GM12892 (cell line): Measurements from ENCODE around the gene NADSYN1.
"Not testable (repeated sequence)": the region's sequence is repeated elsewhere in the genome, so short reads cannot be mapped to it uniquely, and the experiment has no call there.

Experiments
- DNase-seq: peaks from one replicate; pipeline ENCODE4 v3.0.0; 2011; ENCODE audit not compliant: insufficient read length
- FAIRE-seq: peaks from 2 replicates; lab custom pipeline; 2011; peaks lifted over from hg19 to GRCh38; lab: Jason Lieb, UNC
- POLR2A ChIP-seq: IDR thresholded peaks from 2 replicates; pipeline ENCODE4 v1.6.1; 2011; ENCODE audit warnings: low read depth, low read length, control low read depth
- POLR2AphosphoS5 ChIP-seq: IDR thresholded peaks from 2 replicates; pipeline ENCODE4 v1.6.1; 2011; ENCODE audit warnings: low read depth, low read length, control low read depth
- TAF1 ChIP-seq: IDR thresholded peaks from 2 replicates; pipeline ENCODE4 v1.6.1; 2011; ENCODE audit warnings: low read depth, mild to moderate bottlenecking, control low read depth, low read length, borderline replicate concordance

Gene NADSYN1

DNA sequence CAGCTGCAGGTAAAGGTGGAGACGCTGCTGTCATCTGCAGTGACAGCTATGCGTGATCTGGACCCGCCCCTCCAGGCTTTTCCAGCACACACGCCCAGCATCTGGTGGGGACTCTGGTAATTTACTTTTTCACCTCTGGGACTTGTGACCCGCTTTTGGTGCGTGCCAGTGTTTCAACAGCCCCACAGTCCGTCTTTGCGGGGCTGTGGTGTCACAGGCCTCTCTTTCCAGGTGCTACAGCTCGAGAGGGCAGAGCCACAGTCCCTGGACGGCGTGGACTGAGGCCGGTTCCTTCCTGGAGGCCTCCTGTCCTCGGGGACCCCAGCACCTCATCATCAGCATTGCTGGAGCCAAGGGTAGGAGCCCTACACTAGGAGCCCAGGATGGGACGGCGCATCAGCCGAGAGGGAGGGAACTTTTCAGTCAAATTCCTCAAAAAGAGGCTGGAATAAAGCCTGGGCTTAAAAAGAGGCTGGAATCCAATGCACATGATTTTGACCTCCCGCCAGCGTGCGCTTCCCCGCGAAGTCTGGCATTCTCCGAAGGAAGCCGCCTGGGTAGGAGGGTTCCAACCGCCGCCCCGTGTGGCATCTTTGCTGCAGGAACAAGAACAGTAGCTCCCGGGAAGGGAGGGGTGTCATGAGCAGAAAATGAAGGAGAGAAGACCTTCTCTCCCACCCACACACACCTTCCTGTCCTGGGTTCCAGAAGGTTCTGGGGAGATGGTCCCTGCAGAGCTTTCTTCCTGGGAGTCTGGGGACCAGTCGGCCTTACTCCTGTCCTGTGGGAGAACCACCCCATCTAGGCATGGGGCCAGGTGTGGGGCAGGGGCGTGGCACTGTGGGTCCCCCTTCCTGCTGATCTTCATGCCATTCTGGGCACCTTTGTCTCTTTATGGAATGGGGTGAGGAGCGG is 48.3 kb downstream of the NADSYN1 start:
- FAIRE-seq (no peak), DNase-seq (no peak)
- TF ChIP-seq TAF1 (no peak), POLR2A (no peak), POLR2AphosphoS5 (no peak)

DNA sequence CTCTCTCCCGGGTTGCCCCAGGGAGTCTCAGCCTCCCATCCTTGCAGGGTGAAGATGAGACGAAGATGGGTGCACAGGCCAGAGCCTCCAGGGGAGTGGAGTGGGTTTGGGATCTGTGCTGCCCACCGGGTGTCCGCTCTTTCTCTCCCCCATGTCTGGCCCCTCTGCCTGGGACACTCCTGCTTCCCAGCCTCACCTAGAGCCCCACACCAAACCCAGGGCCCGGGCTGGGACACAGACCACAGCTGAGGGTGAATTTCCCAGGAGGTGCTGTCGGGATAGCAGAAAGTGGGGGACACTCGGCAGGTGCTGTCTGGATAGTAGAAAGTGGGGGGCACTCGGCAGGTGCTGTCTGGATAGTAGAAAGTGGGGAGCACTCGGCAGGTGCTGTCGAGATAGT is 49.0 kb downstream of the NADSYN1 start:
- FAIRE-seq: no peak
- DNase-seq: no peak
- no peak for TF ChIP-seq POLR2A
- no peak for TF ChIP-seq TAF1
- no peak for TF ChIP-seq POLR2AphosphoS5

- no peak for DNase-seq
- FAIRE-seq: no peak
- TF ChIP-seq TAF1 (no peak), POLR2A (no peak), POLR2AphosphoS5 (no peak)
Observed at GRCh38 chr11:71502871-71503435, 50.0 kb downstream of the NADSYN1 start.

- no peak for TF ChIP-seq POLR2AphosphoS5
- DNase-seq (no peak), FAIRE-seq (no peak)
Observed at GRCh38 chr11:71504531-71504930, 51.5 kb downstream of the NADSYN1 start.

DNA sequence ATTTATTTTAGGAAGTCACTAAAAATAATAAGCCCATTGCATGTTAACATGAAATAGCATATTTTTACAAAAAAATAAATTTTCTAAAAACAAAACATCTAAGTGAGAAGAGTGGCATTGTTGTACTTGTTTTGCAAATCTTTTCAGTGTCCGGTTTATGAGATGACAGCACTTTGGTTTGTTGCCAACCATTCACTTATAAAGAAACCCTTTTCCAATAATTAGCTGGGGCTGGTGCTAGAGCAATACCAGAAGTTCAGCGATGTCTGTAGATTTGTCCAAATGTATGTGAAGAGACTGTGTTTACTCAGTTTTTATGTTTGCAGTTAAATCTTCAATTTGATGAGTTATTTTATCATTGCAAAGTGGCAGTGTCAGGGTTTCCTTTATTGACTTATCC is 52.0 kb downstream of the NADSYN1 start:
- no peak for DNase-seq
- no peak for TF ChIP-seq POLR2A
- no peak for TF ChIP-seq TAF1
- TF ChIP-seq POLR2AphosphoS5: no peak

DNA sequence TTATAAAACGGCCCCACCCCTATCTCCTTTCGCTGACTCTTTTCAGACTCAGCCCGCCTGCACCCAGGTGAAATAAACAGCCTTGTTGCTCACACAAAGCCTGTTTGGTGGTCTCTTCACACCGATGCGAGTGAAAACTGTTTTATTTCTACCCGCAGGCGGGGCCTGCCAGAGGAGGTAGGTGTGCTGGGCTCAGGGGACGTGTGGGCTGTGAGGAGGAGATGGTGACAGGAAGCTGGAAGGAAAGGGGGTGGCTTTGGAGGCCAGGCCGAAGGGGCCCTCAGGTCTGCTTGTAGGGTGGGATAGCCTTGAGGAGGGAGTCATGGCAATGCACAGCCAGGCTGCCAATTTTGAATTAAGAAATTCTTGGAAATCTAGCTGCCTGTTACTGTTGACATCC is 52.8 kb downstream of the NADSYN1 start:
- TF ChIP-seq POLR2A: no peak
- TF ChIP-seq POLR2AphosphoS5: no peak
- no peak for TF ChIP-seq TAF1
- FAIRE-seq: no peak

More for the DNA sequence above, 52.0 kb downstream of the NADSYN1 start:
- FAIRE-seq: no peak

GRCh38 chr11:71507102-71507501 is 54.1 kb downstream of the NADSYN1 start:
- no peak for DNase-seq
- FAIRE-seq: no peak
- TF ChIP-seq POLR2AphosphoS5 (no peak), POLR2A (no peak), TAF1 (no peak)

More for the DNA sequence above, 52.8 kb downstream of the NADSYN1 start:
- DNase-seq: no peak

GRCh38 chr11:71518506-71519471 is 65.8 kb downstream of the NADSYN1 start:
- DNase-seq: no peak
- no peak for FAIRE-seq

DNA sequence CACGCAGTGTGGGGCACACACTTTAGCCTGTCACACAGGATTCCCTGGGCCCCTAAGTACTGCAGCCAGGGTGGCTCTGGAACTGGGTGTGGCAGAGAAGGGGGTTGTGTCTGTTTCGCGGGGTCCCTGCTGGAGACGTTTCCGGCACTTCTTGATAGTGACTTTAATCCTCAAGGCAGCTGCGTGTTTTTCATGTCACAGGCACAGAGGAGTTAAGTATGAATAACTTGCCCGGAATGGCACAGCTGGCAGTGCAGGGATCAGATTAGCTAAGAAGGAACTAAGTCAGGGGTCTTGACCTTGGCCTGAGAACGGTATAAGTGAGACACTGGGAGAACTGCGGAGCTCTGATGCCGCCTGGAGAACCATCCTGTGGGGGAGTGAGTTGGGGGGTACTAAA is 66.5 kb downstream of the NADSYN1 start:
- TF ChIP-seq POLR2AphosphoS5 (no peak), POLR2A (no peak), TAF1 (no peak)
- FAIRE-seq (no peak), DNase-seq (no peak)

More at GRCh38 chr11:71518506-71519471, 65.8 kb downstream of the NADSYN1 start:
- TF ChIP-seq POLR2A (no peak), POLR2AphosphoS5 (no peak), TAF1 (no peak)

- FAIRE-seq (no peak), DNase-seq (no peak)
Observed at GRCh38 chr11:71525188-71525937, 72.4 kb downstream of the NADSYN1 start.

GRCh38 chr11:71525938-71526495 is 73.0 kb downstream of the NADSYN1 start:
- no peak for DNase-seq
- TF ChIP-seq POLR2A: no peak
- TF ChIP-seq POLR2AphosphoS5: no peak
- no peak for TF ChIP-seq TAF1
- FAIRE-seq: no peak

More at GRCh38 chr11:71525188-71525937, 72.4 kb downstream of the NADSYN1 start:
- TF ChIP-seq POLR2AphosphoS5 (no peak), TAF1 (no peak), POLR2A (no peak)

- DNase-seq, FAIRE-seq: not testable (repeated sequence)
Observed at GRCh38 chr11:71526796-71527575, 74.0 kb downstream of the NADSYN1 start, which contains the start of gene KRTAP5-7. Gene KRTAP5-7 (plus strand): TSS chr11:71527267. CDS start chr11:71527301, 34 bp downstream.
